ENCODE data around the gene PHC2. TPM values are rescaled to one million over a fixed set of nuclear protein-coding genes. Genes with fewer than 3 reads are reported as not detected.

PHC2 gene
- total and polyA plus RNA-seq, 3 donors from 2014 or later, result 121 to 178 (median 130) TPM

- H3K36me3 ChIP-seq (ENCODE audit: low read depth, missing control alignments), result no peaks in the 10 kb centered on the region
- H3K27me3 ChIP-seq, result no peaks in the 10 kb centered on the region
- intact Hi-C loops (cut with DNase I; ENCODE audit: low total_unique reads), result no loop called here
- no peaks in the 10 kb centered on the region for H3K4me1 ChIP-seq
- no peak overlapping the region for H3K27ac ChIP-seq
- DNase-seq, result no peak
- H3K9me3 ChIP-seq, result no peaks in the 10 kb centered on the region
- 53 to 60% methylated on average over 4 to 5 of the region's 5 CpGs for WGBS, 2 donors
- TF ChIP-seq POLR2A (IDR thresholded peaks at IDR 0.05), result no peak
- TF ChIP-seq CTCF (IDR thresholded peaks at IDR 0.05), result no peak
- H3K4me3 ChIP-seq, result no peak overlapping the region
Observed at GRCh38 chr1:33378976-33379375, 51.9 kb downstream of the PHC2 start.

GRCh38 chr1:33378524-33378923 lies 52.4 kb downstream of the PHC2 start:
- TF ChIP-seq POLR2A (IDR thresholded peaks at IDR 0.05) (no peak), CTCF (IDR thresholded peaks at IDR 0.05) (no peak)
- Histone ChIP-seq H3K4me3 (no peak overlapping the region), H3K9me3 (no peaks in the 10 kb centered on the region), H3K27ac (no peak overlapping the region), H3K4me1 (no peaks in the 10 kb centered on the region), H3K36me3 (ENCODE audit: low read depth, missing control alignments) (no peaks in the 10 kb centered on the region), H3K27me3 (no peaks in the 10 kb centered on the region)
- 52 to 64% methylated on average over 1 of the region's 1 CpG for WGBS, 2 donors
- no peak for DNase-seq
- intact Hi-C loops (cut with DNase I; ENCODE audit: low total_unique reads), result no loop called here

- Histone ChIP-seq H3K36me3 (ENCODE audit: low read depth, missing control alignments) (no peaks in the 10 kb centered on the region), H3K4me1 (no peaks in the 10 kb centered on the region), H3K27ac (no peak overlapping the region), H3K4me3 (no peak overlapping the region), H3K27me3 (no peaks in the 10 kb centered on the region), H3K9me3 (no peaks in the 10 kb centered on the region)
- TF ChIP-seq POLR2A (IDR thresholded peaks at IDR 0.05) (no peak), CTCF (IDR thresholded peaks at IDR 0.05) (no peak)
- DNase-seq, result no peak
- WGBS, 2 donors, result 73 to 78% methylated on average over 1 of the region's 1 CpG
- intact Hi-C loops (cut with DNase I; ENCODE audit: low total_unique reads), result no loop called here
Observed at GRCh38 chr1:33377756-33378155, 53.1 kb downstream of the PHC2 start.

GRCh38 chr1:33377013-33377412 lies 53.9 kb downstream of the PHC2 start:
- Histone ChIP-seq H3K27ac (no peak overlapping the region), H3K27me3 (no peaks in the 10 kb centered on the region), H3K9me3 (no peaks in the 10 kb centered on the region), H3K4me3 (no peak overlapping the region), H3K36me3 (ENCODE audit: low read depth, missing control alignments) (no peaks in the 10 kb centered on the region), H3K4me1 (no peaks in the 10 kb centered on the region)
- DNase-seq, result no peak
- TF ChIP-seq CTCF (IDR thresholded peaks at IDR 0.05) (no peak), POLR2A (IDR thresholded peaks at IDR 0.05) (no peak)
- intact Hi-C loops (cut with DNase I; ENCODE audit: low total_unique reads), result no loop called here
- 89 to 93% methylated on average over 1 of the region's 1 CpG for WGBS, 2 donors

GRCh38 chr1:33375316-33375715 lies 55.6 kb downstream of the PHC2 start:
- intact Hi-C loops (cut with DNase I; ENCODE audit: low total_unique reads), result no loop called here
- DNase-seq, result no peak
- Histone ChIP-seq H3K36me3 (ENCODE audit: low read depth, missing control alignments) (no peaks in the 10 kb centered on the region), H3K27me3 (no peaks in the 10 kb centered on the region), H3K9me3 (no peaks in the 10 kb centered on the region), H3K4me1 (no peaks in the 10 kb centered on the region), H3K27ac (no peak overlapping the region), H3K4me3 (no peak overlapping the region)
- TF ChIP-seq CTCF (IDR thresholded peaks at IDR 0.05) (no peak), POLR2A (IDR thresholded peaks at IDR 0.05) (no peak)
- WGBS, 2 donors, result 95 to 97% methylated on average over 9 of the region's 9 CpGs
